Measurements from ENCODE around the gene OLFML2B.
A peak's percentile ranks its signal among the peaks of the same experiment; 100 is the strongest.
"Not testable (repeated sequence)": the region's sequence is repeated elsewhere in the genome, so short reads cannot be mapped to it uniquely, and the experiment has no call there.

The OLFML2B gene

GRCh38 chr1:162023547-162024501 lies at the start of gene OLFML2B:
Gene OLFML2B, minus strand, starts transcription at chr1:162023869. Its CDS starts 439 bp downstream, at chr1:162023430.
- peak; percentile 80 for DNase-seq

- DNase-seq, result no peak
These were observed 49.1 kb upstream of the OLFML2B start for GRCh38 chr1:162072740-162073139.

GRCh38 chr1:162070825-162071224 lies 47.2 kb upstream of the OLFML2B start:
- no peak for DNase-seq

GRCh38 chr1:162070094-162070748 lies 46.6 kb upstream of the OLFML2B start:
- peak; percentile 17 for DNase-seq

GRCh38 chr1:162069334-162070093 lies 45.8 kb upstream of the OLFML2B start, which contains the start of gene NOS1AP:
Gene NOS1AP, plus strand, starts transcription at chr1:162069691. Its CDS starts 487 bp downstream, at chr1:162070178.
- DNase-seq, result peak; percentile 88

GRCh38 chr1:162068301-162068700 lies 44.6 kb upstream of the OLFML2B start:
- no peak for DNase-seq

- DNase-seq, result no peak
These were observed 43.8 kb upstream of the OLFML2B start for GRCh38 chr1:162067466-162067865.

- DNase-seq, result not testable (repeated sequence)
These were observed 43.2 kb upstream of the OLFML2B start for GRCh38 chr1:162066836-162067235.

DNA sequence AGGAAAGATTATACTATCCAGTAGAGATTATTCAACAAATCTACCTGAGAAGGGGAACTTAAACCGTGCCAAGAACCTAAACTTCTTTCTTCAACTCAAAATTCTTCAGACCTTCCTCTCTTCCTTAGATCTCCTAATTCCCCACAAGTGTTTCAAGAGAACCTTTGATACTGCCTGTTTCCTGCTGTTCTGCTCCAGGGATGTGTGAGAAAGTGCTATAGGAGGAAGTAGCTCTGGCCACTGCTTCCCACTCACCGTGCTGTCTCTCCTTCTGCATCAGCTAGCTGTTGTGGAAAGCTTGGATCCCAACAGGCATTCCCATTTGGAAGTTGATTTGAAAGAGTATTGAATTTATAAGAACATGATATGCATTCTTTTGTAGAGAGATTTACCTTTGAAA lies 41.3 kb upstream of the OLFML2B start:
- DNase-seq, result no peak

DNA sequence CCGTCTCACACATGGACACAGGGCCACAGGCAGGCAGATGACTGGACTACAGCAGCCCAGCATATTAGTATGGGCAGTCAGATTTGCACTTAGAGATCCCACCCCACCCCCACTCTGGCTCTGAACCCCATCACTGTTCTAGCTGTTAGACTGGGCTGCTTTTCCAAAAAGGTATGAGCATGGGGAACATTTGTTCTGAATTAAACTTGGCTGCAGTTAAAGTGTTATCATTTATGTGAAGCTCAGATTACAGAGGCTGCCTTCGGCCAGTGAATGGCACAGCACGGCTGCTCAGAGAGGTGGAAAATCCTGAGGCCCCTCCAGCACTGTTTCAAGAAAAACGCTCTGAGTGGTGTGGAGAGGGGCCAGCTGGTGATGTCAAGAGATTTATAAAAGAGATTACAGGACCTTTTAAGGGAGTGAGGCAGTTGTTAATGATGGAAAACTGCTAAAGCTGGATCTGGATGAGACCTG lies 38.9 kb upstream of the OLFML2B start:
- DNase-seq, result no peak

DNA sequence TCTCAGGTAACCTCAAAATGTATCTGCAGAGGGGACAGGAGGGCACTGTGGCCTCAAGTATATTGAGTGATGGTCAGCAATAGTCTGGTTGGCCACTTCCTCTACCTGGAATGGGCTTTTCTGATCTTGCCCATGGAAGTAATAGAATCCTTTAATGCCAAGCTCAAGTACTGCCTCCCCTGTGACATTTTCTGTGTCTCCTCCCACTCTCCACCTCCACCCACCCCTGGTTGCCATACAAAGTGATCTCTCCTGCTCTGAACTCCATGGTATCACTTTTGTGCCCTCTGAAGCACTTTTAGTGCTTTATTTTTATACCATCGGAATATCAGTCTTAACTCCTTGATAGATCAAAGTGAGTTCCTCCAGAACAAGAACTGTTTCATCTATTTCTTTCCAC lies 36.6 kb upstream of the OLFML2B start:
- DNase-seq, result no peak

GRCh38 chr1:162059721-162060120 lies 36.1 kb upstream of the OLFML2B start:
- DNase-seq, result no peak

- no peak for DNase-seq
These were observed 32.9 kb upstream of the OLFML2B start for GRCh38 chr1:162056579-162056978.

GRCh38 chr1:162056043-162056442 lies 32.4 kb upstream of the OLFML2B start:
- peak; percentile 83 for DNase-seq

DNA sequence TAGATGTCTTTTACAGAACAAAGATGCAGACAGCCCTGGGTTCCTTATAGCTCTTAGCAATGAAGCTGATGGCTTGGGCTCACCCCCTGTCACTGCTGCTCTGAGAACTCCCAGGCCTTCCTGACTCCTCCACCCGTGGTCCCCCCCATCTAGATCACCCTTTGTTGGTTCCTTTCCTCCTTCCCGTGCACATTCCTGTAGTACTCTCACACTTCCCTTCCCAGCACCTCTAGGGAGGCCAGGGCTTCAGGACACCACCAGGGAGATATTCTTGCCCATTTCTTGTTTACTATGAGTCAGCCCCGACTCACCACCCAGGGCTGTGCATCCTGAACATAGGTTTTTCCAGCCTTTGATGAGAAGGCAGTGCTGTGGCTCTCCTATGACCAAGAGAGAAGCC lies 31.4 kb upstream of the OLFML2B start:
- no peak for DNase-seq

GRCh38 chr1:162053949-162054348 lies 30.3 kb upstream of the OLFML2B start:
- not testable (repeated sequence) for DNase-seq

DNA sequence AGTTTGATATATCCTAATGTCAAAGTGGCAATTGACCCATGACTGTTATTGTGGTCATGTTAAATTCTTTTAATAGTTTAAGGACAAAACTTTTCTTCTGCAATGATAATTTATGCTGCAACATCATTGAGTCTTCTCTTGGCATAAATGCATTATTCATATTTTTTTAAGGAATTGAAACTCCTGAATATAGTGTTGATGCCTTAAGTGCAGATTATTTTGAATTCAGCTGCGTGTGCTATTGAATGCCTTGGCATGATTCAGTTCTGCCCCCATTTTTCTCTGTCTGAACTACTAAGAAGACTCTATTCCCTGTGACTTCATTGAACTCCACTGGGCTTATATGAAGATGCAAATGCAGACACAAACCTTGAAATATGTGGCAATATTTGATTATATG lies 23.3 kb upstream of the OLFML2B start:
- no peak for DNase-seq

DNA sequence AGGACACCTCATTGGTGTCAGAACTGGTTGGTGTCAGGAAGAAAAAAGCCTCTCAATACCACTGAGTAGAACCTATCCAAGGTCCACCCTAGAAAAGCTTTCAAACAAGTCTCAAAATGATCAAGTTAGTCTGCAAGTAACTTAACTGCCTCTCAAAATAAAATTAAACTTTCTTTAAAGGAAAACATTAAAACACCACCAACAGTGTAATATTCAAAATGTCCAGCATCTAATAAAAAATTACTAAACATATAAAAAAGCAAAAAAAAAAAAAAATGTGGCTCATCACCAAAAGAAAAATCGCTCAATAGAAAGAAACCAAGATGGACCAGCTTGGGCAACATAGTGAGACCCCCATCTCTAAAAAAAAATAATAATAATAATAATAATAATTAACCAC lies 18.7 kb upstream of the OLFML2B start:
- DNase-seq, result no peak

DNA sequence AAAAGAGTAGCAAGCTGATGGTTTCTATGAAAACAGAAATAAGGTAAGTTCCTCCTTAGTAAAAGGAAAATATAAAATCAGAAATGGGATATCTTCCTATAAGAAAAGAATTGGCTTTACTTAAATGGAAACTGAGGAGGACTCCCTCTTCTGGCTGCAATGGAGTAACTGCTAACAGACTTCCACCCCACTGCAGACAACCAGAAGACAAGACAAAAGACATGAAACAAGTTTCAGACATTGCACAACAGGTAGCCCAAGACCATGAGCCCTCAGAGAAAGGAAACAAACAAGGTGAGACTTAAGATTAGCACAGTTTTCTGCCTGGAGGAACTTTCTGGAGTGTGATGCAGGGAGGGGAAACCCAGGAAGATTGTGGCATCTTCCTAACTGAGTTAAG lies 17.0 kb upstream of the OLFML2B start:
- DNase-seq, result peak; percentile 53

GRCh38 chr1:162040001-162040400 lies 16.3 kb upstream of the OLFML2B start:
- no peak for DNase-seq

GRCh38 chr1:162038624-162039023 lies 15.0 kb upstream of the OLFML2B start:
- no peak for DNase-seq

DNA sequence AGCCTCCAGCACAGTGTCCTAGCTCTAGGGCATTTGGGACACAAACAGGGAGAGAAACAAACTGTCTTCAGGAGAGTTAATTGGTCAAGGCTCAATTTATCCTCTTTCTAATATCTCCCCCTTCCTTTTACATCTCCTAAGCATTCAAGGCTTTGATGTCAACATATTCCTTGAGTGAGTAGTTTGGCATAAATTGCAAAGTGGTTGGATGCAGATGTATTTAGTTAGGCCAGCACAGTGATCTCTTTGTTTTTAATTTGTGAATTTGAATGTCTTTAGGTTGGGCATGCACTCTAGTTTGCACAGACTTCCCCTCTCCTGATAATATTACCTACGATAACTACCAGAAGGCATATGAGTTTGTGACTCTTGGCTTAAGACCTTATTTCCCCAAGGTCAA lies 12.5 kb upstream of the OLFML2B start:
- no peak for DNase-seq

GRCh38 chr1:162035241-162035640 lies 11.6 kb upstream of the OLFML2B start:
- no peak for DNase-seq

Data from hematopoietic multipotent progenitor cell treated with erythropoietin and hydrocortisone succinate and interleukin-3 and kit ligand, for 4 days (in vitro differentiated cells).